Spleen (tissue), 11 donors: ENCODE results near the gene INTS1. TPM values are rescaled to one million over a fixed set of nuclear protein-coding genes. Genes with fewer than 3 reads are reported as not detected.

ENCODE experiments used
- DNase-seq: peaks from one replicate; pipeline ENCODE4 v3.0.0-alpha.2; 2020
- H3K27ac ChIP-seq, 8 donors: fragments of 200-600 bp; sonication (generic) in 7 of 8; 1 replicate in 4 of 8; 2 replicates in 4 of 8; pipeline versions ENCODE4 v1.5.0 to v1.8.0; 2016 to 2021; ENCODE audit warnings: inconsistent platforms in 4 of 8, mild to moderate bottlenecking in 4 of 8, moderate library complexity in 1 of 8
- H3K27me3 ChIP-seq, 7 donors: fragments of 200-600 bp; sonication (generic) in 6 of 7; replicated peaks in 1 of 7; 1 replicate in 4 of 7; 2 replicates in 3 of 7; pipeline versions ENCODE4 v1.5.0 to v1.8.0; 2016 to 2021; ENCODE audit warnings: inconsistent platforms in 3 of 7, mild to moderate bottlenecking in 1 of 7
- H3K36me3 ChIP-seq, 6 donors: fragments of 200-600 bp; sonication (generic) in 5 of 6; 1 replicate in 4 of 6; 2 replicates in 2 of 6; pipeline versions ENCODE4 v1.5.0 to v1.8.0; 2016 to 2021; ENCODE audit warnings: inconsistent platforms in 2 of 6
- H3K4me1 ChIP-seq, 6 donors: fragments of 200-600 bp; sonication (generic) in 5 of 6; 1 replicate in 3 of 6; 2 replicates in 3 of 6; pipeline versions ENCODE4 v1.5.0 to v1.8.0; 2016 to 2021; ENCODE audit warnings: inconsistent platforms in 3 of 6
- H3K4me3 ChIP-seq, 8 donors: fragments of 200-600 bp; sonication (generic) in 7 of 8; 1 replicate in 4 of 8; 2 replicates in 4 of 8; pipeline versions ENCODE4 v1.5.0 to v1.8.0; 2016 to 2021; ENCODE audit warnings: inconsistent platforms in 4 of 8, mild to moderate bottlenecking in 4 of 8, moderate library complexity in 2 of 8
- H3K9me3 ChIP-seq, 8 donors: fragments of 200-600 bp; sonication (generic) in 7 of 8; 1 replicate in 4 of 8; 2 replicates in 4 of 8; pipeline versions ENCODE4 v1.5.0 to v1.8.0; 2016 to 2021; ENCODE audit warnings: inconsistent platforms in 4 of 8
- CTCF ChIP-seq, 11 experiments: fragments of 200-600 bp in 7 of 11; fragments of 450-650 bp in 4 of 11; sonication (generic) in 4 of 11; IDR thresholded peaks in 8 of 11; conservative IDR thresholded peaks in 3 of 11; 1 replicate in 7 of 11; 2 replicates in 4 of 11; pipeline versions ENCODE4 v1.4.0 to v1.8.0; 2016 to 2021; ENCODE audit warnings: antibody characterized with exemption in 11 of 11, inconsistent platforms in 4 of 11, mild to moderate bottlenecking in 1 of 11
- POLR2A ChIP-seq, 3 donors: fragments of 450-650 bp; IDR thresholded peaks; one replicate each; pipeline ENCODE4 v1.5.1; 2017; ENCODE audit warnings: antibody characterized with exemption in 3 of 3, mild to moderate bottlenecking in 1 of 3
- POLR2AphosphoS5 ChIP-seq, 3 donors: sonication (generic); formaldehyde crosslinking; IDR thresholded peaks; one replicate each; pipeline ENCODE4 v1.5.1; 2017; ENCODE audit warnings: antibody characterized with exemption in 3 of 3
- WGBS, 5 donors: extraction: QIAGEN DNeasy Blood & Tissue Kit in 3 of 5; methylation state at CpG; one replicate each; pipeline versions ENCODE4 v1.1.5 to v1.1.7; 2013 to 2018; 5-methylcytosine and 5-hydroxymethylcytosine counted together
- intact Hi-C: fragments of 100-400 bp; cut with DNase I; formaldehyde crosslinking; loops from one replicate; pipeline ENCODE4 v1.15.0; 2023; ENCODE audit warnings: low total_unique reads
- polyA plus RNA-seq, 3 donors: library from polyadenylated mRNA; stranded (reverse); fragments of 200-250 nt; gene quantifications; one replicate each; pipeline ENCODE4 v1.2.1, GENCODE V29; 2013
- total RNA-seq, 7 donors: library from RNA; depleted of rRNA in 3 of 7; stranded (reverse); fragments of >200 nt in 3 of 7; fragmentation: NEBNext Ultra II Directional in 4 of 7; extraction: Animal tissue kit (Norgen Biotek cat#: 25700) in 4 of 7; gene quantifications; one replicate each; pipeline versions ENCODE4 v1.1.0 to v1.2.1, GENCODE V29; 2016 to 2021
- donor health status: healthy with polysubstance abuse.
- donor health status: DM: no; HTN: no; CAD: no; lungs with moderate emphysema.
- donor health status: DM: no; HTN: no; CAD: no.
- donor health status: Bipolar disorder and iron deficiency.
- donor health status: healthy.
- donor health status: DM: no; HTN: no; CAD: no.
- donor health status: DM: yes; HTN: yes; CAD: no.

INTS1 gene
- total and polyA plus RNA-seq, 10 donors = 47.3 to 126 (median 79.7) TPM

GRCh38 chr7:1485156-1485555 lies 19.0 kb downstream of the INTS1 start:
- WGBS, 5 donors = 97 to 99% (median 98%) methylated on average over 12 to 19 of the region's 19 CpGs
- H3K4me1 ChIP-seq = no peaks in the 10 kb centered on the region
- no peak for DNase-seq
- H3K9me3 ChIP-seq = no peaks in the 10 kb centered on the region
- peak in 1 of 3 donors; percentile 6 for TF ChIP-seq POLR2AphosphoS5 (IDR thresholded peaks at IDR 0.05)
- no peak for TF ChIP-seq CTCF (IDR thresholded peaks at IDR 0.05 in 8 of 11, conservative IDR thresholded peaks at IDR 0.05 in 3 of 11)
- H3K27me3 ChIP-seq = no peaks in the 10 kb centered on the region
- H3K27ac ChIP-seq = no peak overlapping the region
- intact Hi-C loops = no loop called here
- no peak overlapping the region for H3K4me3 ChIP-seq
- H3K36me3 ChIP-seq = peaks cover 2 to 100% (median 99%) of the 10 kb centered on the region in 6 donors

GRCh38 chr7:1484569-1484968 lies 19.6 kb downstream of the INTS1 start:
- H3K4me3 ChIP-seq = no peak overlapping the region
- no peak overlapping the region for H3K27ac ChIP-seq
- H3K36me3 ChIP-seq = peaks cover 2 to 100% (median 99%) of the 10 kb centered on the region in 6 donors
- no peaks in the 10 kb centered on the region for H3K9me3 ChIP-seq
- intact Hi-C loops = no loop called here
- no peaks in the 10 kb centered on the region for H3K27me3 ChIP-seq
- H3K4me1 ChIP-seq = no peaks in the 10 kb centered on the region
- TF ChIP-seq CTCF (IDR thresholded peaks at IDR 0.05 in 8 of 11, conservative IDR thresholded peaks at IDR 0.05 in 3 of 11) (no peak), POLR2AphosphoS5 (IDR thresholded peaks at IDR 0.05) (no peak), POLR2A (IDR thresholded peaks at IDR 0.05) (no peak)
- 91 to 95% (median 93%) methylated on average over 6 to 12 of the region's 12 CpGs for WGBS, 5 donors
- DNase-seq = no peak

GRCh38 chr7:1483536-1484505 lies 20.4 kb downstream of the INTS1 start:
- DNase-seq = no peak
- Histone ChIP-seq H3K36me3 (peaks cover 2 to 100% (median 99%) of the 10 kb centered on the region in 6 donors), H3K4me1 (no peaks in the 10 kb centered on the region), H3K27me3 (no peaks in the 10 kb centered on the region), H3K4me3 (no peak overlapping the region), H3K27ac (no peak overlapping the region), H3K9me3 (no peaks in the 10 kb centered on the region)
- TF ChIP-seq POLR2A (IDR thresholded peaks at IDR 0.05) = no peak
- TF ChIP-seq POLR2AphosphoS5 (IDR thresholded peaks at IDR 0.05) = peak in 1 of 3 donors; percentile 19
- TF ChIP-seq CTCF (IDR thresholded peaks at IDR 0.05 in 8 of 11, conservative IDR thresholded peaks at IDR 0.05 in 3 of 11) = no peak
- 94 to 98% (median 95%) methylated on average over 48 to 65 of the region's 65 CpGs for WGBS, 5 donors
- intact Hi-C loops = no loop called here

- DNase-seq = no peak
- Histone ChIP-seq H3K27ac (no peak overlapping the region), H3K4me1 (no peaks in the 10 kb centered on the region), H3K9me3 (no peaks in the 10 kb centered on the region), H3K36me3 (peaks cover 2 to 100% (median 99%) of the 10 kb centered on the region in 6 donors), H3K4me3 (no peak overlapping the region), H3K27me3 (no peaks in the 10 kb centered on the region)
- TF ChIP-seq CTCF (IDR thresholded peaks at IDR 0.05 in 8 of 11, conservative IDR thresholded peaks at IDR 0.05 in 3 of 11) (no peak), POLR2A (IDR thresholded peaks at IDR 0.05) (no peak), POLR2AphosphoS5 (IDR thresholded peaks at IDR 0.05) (no peak)
- WGBS, 5 donors = 79 to 94% (median 91%) methylated on average over 15 to 22 of the region's 22 CpGs
- intact Hi-C loops = no loop called here
Measured at GRCh38 chr7:1483079-1483478, 21.1 kb downstream of the INTS1 start.
